CD4-positive, alpha-beta T cell (primary cell): ENCODE measurements around the gene PPP2R5C. TPM values are rescaled to one million over a fixed set of nuclear protein-coding genes. Genes with fewer than 3 reads are reported as not detected.

ENCODE experiments used
- ATAC-seq: fragments of 200-7000 bp; cut with Tn5 transposase; one replicate; pipeline ENCODE4 v1.10.0; 2022; ENCODE audit warnings: mild to moderate bottlenecking; ENCODE audit not compliant: poor library complexity
- CTCF ChIA-PET: fragments of 350-600 bp; sonication (Branson Sonifier 250); formaldehyde crosslinking; loops from one replicate; lab custom pipeline; 2021; ENCODE audit warnings: antibody characterized with exemption, inconsistent platforms; lab: Charles Lee
- POLR2A ChIA-PET: fragments of 350-600 bp; sonication (Branson Sonifier 250); formaldehyde crosslinking; loops from one replicate; lab custom pipeline; 2021; ENCODE audit warnings: antibody characterized with exemption, inconsistent platforms; lab: Charles Lee
- DNase-seq, 14 experiments: peaks; one replicate each; pipeline ENCODE4 v3.0.0-alpha.2; 2013 to 2020; ENCODE audit warnings: mixed read lengths in 2 of 14
- H3K27ac ChIP-seq, 2 donors: one replicate each; pipeline versions ENCODE4 v1.5.1 to v1.7.0; 2013; ENCODE audit warnings: low read length in 2 of 2, low read depth in 1 of 2, mild to moderate bottlenecking in 1 of 2
- H3K27me3 ChIP-seq, 2 experiments: 1 replicate in 1 of 2; 2 replicates in 1 of 2; pipeline versions ENCODE4 v1.6.1 to v1.7.0; 2013; ENCODE audit warnings: low read length in 2 of 2, control low read depth in 1 of 2, mild to moderate bottlenecking in 1 of 2, moderate library complexity in 1 of 2; ENCODE audit not compliant: insufficient read depth in 2 of 2, control insufficient read depth in 1 of 2
- H3K36me3 ChIP-seq: one replicate; pipeline ENCODE4 v1.6.1; 2013; ENCODE audit warnings: low read length, control low read depth; ENCODE audit not compliant: insufficient read depth
- H3K4me1 ChIP-seq: one replicate; pipeline ENCODE4 v1.6.1; 2013; ENCODE audit warnings: low read length, control low read depth; ENCODE audit not compliant: insufficient read depth
- H3K4me3 ChIP-seq: one replicate; pipeline ENCODE4 v1.5.1; 2013; ENCODE audit warnings: mild to moderate bottlenecking, low read length, moderate library complexity
- H3K9me3 ChIP-seq, 2 experiments: 1 replicate in 1 of 2; 2 replicates in 1 of 2; pipeline versions ENCODE4 v1.6.1 to v1.7.0; 2013; ENCODE audit warnings: low read length in 2 of 2, mild to moderate bottlenecking in 2 of 2, control low read depth in 1 of 2, moderate library complexity in 1 of 2; ENCODE audit not compliant: control insufficient read depth in 1 of 2, insufficient read depth in 1 of 2
- H3K27ac Mint-ChIP-seq: one replicate; pipeline ENCODE4 v1.8.0; 2020; ENCODE audit warnings: mixed read lengths
- H3K27me3 Mint-ChIP-seq: one replicate; pipeline ENCODE4 v1.8.0; 2021; ENCODE audit warnings: mixed read lengths
- H3K36me3 Mint-ChIP-seq: one replicate; pipeline ENCODE4 v1.8.0; 2021; ENCODE audit warnings: low read depth, mixed read lengths
- H3K4me1 Mint-ChIP-seq: one replicate; pipeline ENCODE4 v1.8.0; 2021; ENCODE audit warnings: low read depth, mixed read lengths
- H3K4me3 Mint-ChIP-seq: one replicate; pipeline ENCODE4 v1.8.0; 2020; ENCODE audit warnings: mild to moderate bottlenecking, mixed read lengths
- H3K9me3 Mint-ChIP-seq: one replicate; pipeline ENCODE4 v1.8.0; 2020; ENCODE audit warnings: mixed read lengths
- CTCF ChIP-seq: fragments of 200-600 bp; IDR thresholded peaks from one replicate; pipeline ENCODE4 v1.8.0; 2022; ENCODE audit warnings: antibody characterized with exemption, mild to moderate bottlenecking
- intact Hi-C, 2 experiments: fragments of 100-400 bp; cut with DNase I in 1 of 2; cut with micrococcal nuclease in 1 of 2; formaldehyde crosslinking; loops; one replicate each; pipeline versions ENCODE4 v1.15.1 to v1.9.0; 2023 to 2025; cut with DNase I, micrococcal nuclease
- total RNA-seq, 174 experiments: library from RNA in 2 of 174; stranded (reverse) in 2 of 174; gene quantifications; one replicate each; pipeline ENCODE4 v1.2.3 and lab custom pipeline; 2021 to 2026

The PPP2R5C gene
- total RNA-seq, 2 experiments from 2014 or later: 463 to 487 TPM

- CTCF ChIA-PET: interaction anchor here (0.9 to 2.4 kb wide), 4 partner anchors 8 to 146 kb away, joined by 4 to 5 read pairs (median 4); no protein-coding TSS in a partner anchor
- Histone ChIP-seq H3K4me1 (peaks cover 62% of the 10 kb centered on the region), H3K27ac (peak overlapping the region in 1 of 2 donors; percentile 37), H3K36me3 (peaks cover 38% of the 10 kb centered on the region), H3K4me3 (no peak overlapping the region), H3K9me3 (no peaks in the 10 kb centered on the region), H3K27me3 (no peaks in the 10 kb centered on the region)
- Mint-ChIP-seq H3K4me1 (peaks cover 94% of the 10 kb centered on the region), H3K36me3 (peaks cover 52% of the 10 kb centered on the region), H3K27me3 (no peaks in the 10 kb centered on the region), H3K27ac (peak overlapping the region; percentile 73), H3K4me3 (no peak overlapping the region), H3K9me3 (no peaks in the 10 kb centered on the region)
- POLR2A ChIA-PET: interaction anchor here (0.8 to 2.3 kb wide), 13 partner anchors 9 to 146 kb away, joined by 3 to 18 read pairs (median 6); no protein-coding TSS in a partner anchor
- no peak for TF ChIP-seq CTCF
- no peak for ATAC-seq
- intact Hi-C loops: loop anchor here in 1 of 2 experiments (2.0 kb wide), 1 partner anchor 21 kb away; no protein-coding TSS in a partner anchor
- DNase-seq: no peak
These were observed 92.0 kb downstream of the PPP2R5C start for GRCh38 chr14:101853455-101854018.

GRCh38 chr14:101854366-101854765 lies 92.9 kb downstream of the PPP2R5C start:
- intact Hi-C loops: loop anchor here in 1 of 2 experiments (2.0 kb wide), 1 partner anchor 20 kb away; no protein-coding TSS in a partner anchor
- peak overlapping the region; percentile 73 for H3K27ac Mint-ChIP-seq
- ATAC-seq (peak; percentile 87), DNase-seq (peak in 5 of 14 experiments; percentile 24 to 62 (median 59))
- no peak for TF ChIP-seq CTCF
- Histone ChIP-seq H3K4me3 (no peak overlapping the region), H3K36me3 (peaks cover 43% of the 10 kb centered on the region), H3K27ac (peak overlapping the region in 1 of 2 donors; percentile 10), H3K4me1 (peaks cover 63% of the 10 kb centered on the region), H3K27me3 (no peaks in the 10 kb centered on the region), H3K9me3 (no peaks in the 10 kb centered on the region)
- CTCF ChIA-PET: interaction anchor here (1.3 to 2.4 kb wide), 3 partner anchors 9 to 147 kb away, joined by 4 to 5 read pairs (median 4); no protein-coding TSS in a partner anchor
- H3K27me3 Mint-ChIP-seq: no peaks in the 10 kb centered on the region
- H3K36me3 Mint-ChIP-seq: peaks cover 55% of the 10 kb centered on the region
- H3K4me3 Mint-ChIP-seq: peak overlapping the region; percentile 7
- H3K4me1 Mint-ChIP-seq: peaks cover 93% of the 10 kb centered on the region
- no peaks in the 10 kb centered on the region for H3K9me3 Mint-ChIP-seq
- POLR2A ChIA-PET: interaction anchor here (0.6 to 2.3 kb wide), 15 partner anchors 9 to 149 kb away, joined by 3 to 18 read pairs (median 4); no protein-coding TSS in a partner anchor

GRCh38 chr14:101855958-101856357 lies 94.4 kb downstream of the PPP2R5C start:
- ATAC-seq (no peak), DNase-seq (no peak)
- H3K27ac Mint-ChIP-seq: peak overlapping the region; percentile 46
- H3K9me3 Mint-ChIP-seq: no peaks in the 10 kb centered on the region
- H3K36me3 Mint-ChIP-seq: peaks cover 65% of the 10 kb centered on the region
- Histone ChIP-seq H3K27me3 (no peaks in the 10 kb centered on the region), H3K36me3 (peaks cover 58% of the 10 kb centered on the region), H3K9me3 (no peaks in the 10 kb centered on the region), H3K4me3 (no peak overlapping the region), H3K4me1 (peaks cover 53% of the 10 kb centered on the region), H3K27ac (no peak overlapping the region)
- H3K4me1 Mint-ChIP-seq: peaks cover 92% of the 10 kb centered on the region
- ChIA-PET POLR2A (interaction anchor here (1.0 to 1.1 kb wide), 3 partner anchors 10 to 46 kb away, joined by 3 to 4 read pairs (median 3); no protein-coding TSS in a partner anchor), CTCF (no interaction called here)
- TF ChIP-seq CTCF: no peak
- intact Hi-C loops: loop anchor here in 1 of 2 experiments (2.0 kb wide), 1 partner anchor 19 kb away; no protein-coding TSS in a partner anchor
- no peak overlapping the region for H3K4me3 Mint-ChIP-seq
- no peaks in the 10 kb centered on the region for H3K27me3 Mint-ChIP-seq
